Sciatic nerve (tissue), 2 donors: ENCODE measurements around the gene ZNF112. TPM values are rescaled to one million over a fixed set of nuclear protein-coding genes. Genes with fewer than 3 reads are reported as not detected.

Experiments used
- ATAC-seq: fragments of 200-7000 bp; cut with Tn5 transposase; one replicate; pipeline ENCODE4 v1.9.1; 2020; ENCODE audit warnings: mild to moderate bottlenecking, moderate library complexity
- DNase-seq: peaks from one replicate; pipeline ENCODE4 v3.0.0-alpha.2; 2020; ENCODE audit warnings: low spot score
- intact Hi-C: fragments of 100-400 bp; cut with DNase I; formaldehyde crosslinking; loops from one replicate; pipeline ENCODE4 v1.14.2; 2022
- total RNA-seq: library from RNA; stranded (reverse); fragmentation: NEBNext Ultra II Directional; extraction: Animal tissue kit (Norgen Biotek cat#: 25700); gene quantifications from one replicate; pipeline ENCODE4 v1.2.1, GENCODE V29; 2021
- donor health status: DM: no; HTN: no; CAD: no.
- donor health status: DM: no; HTN: no; CAD: no.

Gene ZNF112
- total RNA-seq, 1 donor from 2014 or later, result 6.9 TPM

GRCh38 chr19:44303976-44304568 lies 52.4 kb downstream of the ZNF112 start:
- intact Hi-C loops, result no loop called here
- ATAC-seq (peak; percentile 47), DNase-seq (no peak)

DNA sequence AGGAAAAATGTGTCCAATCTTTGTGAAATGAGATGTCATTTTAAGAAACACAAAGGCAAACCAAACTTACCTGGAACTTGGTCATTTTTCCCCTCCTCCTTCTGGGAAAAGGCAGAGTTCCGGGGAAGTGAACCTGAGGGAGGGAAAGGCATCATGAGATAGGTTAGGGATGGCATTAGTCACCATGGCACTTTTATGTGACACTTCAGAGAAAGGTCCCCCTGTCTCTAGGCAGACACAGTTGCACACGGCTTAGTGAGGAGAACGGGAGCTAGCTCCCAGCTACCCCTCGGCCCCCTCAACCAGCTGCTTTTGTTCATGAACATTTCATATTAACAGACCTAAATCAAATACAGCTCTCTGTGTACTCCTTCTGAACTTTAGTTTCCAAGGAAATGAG lies 53.2 kb downstream of the ZNF112 start:
- intact Hi-C loops, result no loop called here
- no peak for ATAC-seq
- no peak for DNase-seq

- DNase-seq (no peak), ATAC-seq (no peak)
- intact Hi-C loops, result no loop called here
Observed at GRCh38 chr19:44284968-44285367, 71.5 kb downstream of the ZNF112 start.

- intact Hi-C loops, result no loop called here
- DNase-seq, result no peak
- no peak for ATAC-seq
Observed at GRCh38 chr19:44282846-44283245, 73.6 kb downstream of the ZNF112 start.

DNA sequence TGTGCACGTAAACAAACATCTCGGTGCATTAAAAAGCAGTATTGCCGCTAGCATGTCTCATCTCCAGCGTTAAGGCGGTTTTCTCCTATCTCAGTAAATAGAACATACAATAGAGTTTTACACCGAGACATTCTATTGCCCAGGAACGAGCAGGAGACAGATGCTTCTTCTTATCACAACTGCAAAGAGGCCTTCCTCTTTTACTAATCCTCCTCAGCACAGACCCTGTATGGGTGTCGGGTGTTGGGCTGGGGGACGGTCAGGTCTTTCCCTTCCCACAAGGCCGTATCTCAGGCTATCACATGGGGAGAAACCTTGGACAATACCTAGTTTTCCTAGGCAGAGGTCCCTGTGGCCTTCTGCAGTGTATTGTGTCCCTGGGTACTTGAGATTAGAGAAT lies 75.6 kb downstream of the ZNF112 start:
- ATAC-seq, result no peak
- intact Hi-C loops, result no loop called here
- no peak for DNase-seq

DNA sequence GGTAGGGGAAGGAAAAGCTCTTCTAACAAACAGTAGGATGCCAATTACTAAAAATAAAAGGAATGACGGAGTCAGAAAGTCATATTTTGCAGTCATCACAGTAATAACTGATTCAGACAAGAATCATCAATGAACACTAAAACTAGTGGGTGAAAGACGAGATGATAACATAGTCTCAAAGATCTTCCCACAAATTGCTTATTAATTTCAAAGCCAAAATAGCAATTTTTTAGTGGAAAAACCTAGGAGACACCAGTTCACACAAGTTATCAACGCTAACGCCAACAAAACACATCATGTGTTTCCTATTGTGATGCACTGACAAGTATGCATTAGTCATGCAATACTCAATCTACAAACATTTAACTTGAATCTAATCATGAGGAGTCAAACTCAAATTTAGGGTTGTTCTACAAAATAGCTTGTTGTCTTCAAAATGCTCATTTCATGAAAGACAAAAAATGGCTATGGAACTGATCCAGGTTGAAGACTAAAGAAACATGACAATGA lies 78.2 kb downstream of the ZNF112 start:
- DNase-seq (no peak), ATAC-seq (no peak)
- intact Hi-C loops, result no loop called here

DNA sequence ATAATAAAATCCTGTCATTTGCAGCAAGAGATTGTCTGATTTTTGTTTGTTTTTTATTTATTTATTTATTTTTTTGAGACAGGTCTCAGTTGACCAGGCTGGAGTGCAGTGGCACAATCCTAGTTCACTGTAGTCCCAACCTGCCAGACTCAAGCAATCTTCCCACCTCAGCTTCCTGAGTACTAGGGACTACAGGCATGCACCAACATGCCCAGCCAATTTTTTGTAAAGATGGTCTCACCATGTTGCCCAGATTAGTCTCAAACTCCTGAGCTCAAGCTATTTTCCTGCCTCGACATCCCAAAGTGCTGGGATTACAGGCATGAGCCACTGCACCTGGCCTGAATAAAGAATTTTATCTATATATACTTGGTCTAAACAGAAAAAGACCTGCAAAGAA lies 79.1 kb downstream of the ZNF112 start:
- no peak for DNase-seq
- no peak for ATAC-seq
- intact Hi-C loops, result no loop called here

Other genes with a start within 250 kb of the ZNF112 start
- 7.0 TPM for gene ZNF225, start 243.3 kb downstream of the ZNF112 start, total RNA-seq
- gene ZNF234, start 215.1 kb downstream of the ZNF112 start, total RNA-seq, result 16.6 TPM
- gene ZNF226, start 191.6 kb downstream of the ZNF112 start, total RNA-seq, result 29.8 TPM
- gene ZNF227, start 144.1 kb downstream of the ZNF112 start, total RNA-seq, result 30.6 TPM
- 0.40 TPM for gene ZNF233, start 96.8 kb downstream of the ZNF112 start, total RNA-seq
- 11.5 TPM for gene ZNF235, start 51.7 kb downstream of the ZNF112 start, total RNA-seq
- gene ZNF285, start 44.9 kb upstream of the ZNF112 start, total RNA-seq, result 7.7 TPM
- 8.6 TPM for gene ZNF229, start 91.8 kb upstream of the ZNF112 start, total RNA-seq
- gene ZNF180, start 143.8 kb upstream of the ZNF112 start, total RNA-seq, result 7.5 TPM
- not detected for gene CEACAM20, start 173.0 kb upstream of the ZNF112 start, total RNA-seq